Measurements from ENCODE around the gene RERE. TPM values are rescaled to one million over a fixed set of nuclear protein-coding genes. Genes with fewer than 3 reads are reported as not detected.
A peak's percentile ranks its signal among the peaks of the same experiment; 100 is the strongest.

RERE gene
- total and polyA plus RNA-seq, 4 donors: 116 to 434 (median 161) TPM

DNA sequence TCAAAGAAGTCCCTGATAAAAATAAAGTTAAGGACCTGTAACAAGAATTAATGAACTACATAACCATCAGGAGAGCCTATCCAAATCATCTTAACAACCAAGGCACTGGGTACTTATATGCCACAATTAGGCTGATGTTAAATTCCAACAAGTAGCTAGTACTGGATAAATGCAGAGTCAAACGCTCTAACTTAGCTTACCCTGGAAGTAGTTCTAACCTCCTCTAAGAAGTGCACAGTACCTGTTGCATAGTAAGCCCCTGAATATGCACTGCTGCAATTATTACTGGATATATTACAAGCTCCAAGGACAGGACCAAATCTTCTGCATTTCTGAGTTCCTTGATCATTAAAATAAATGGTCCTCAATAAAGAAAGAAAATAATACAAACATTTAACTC is 125.8 kb downstream of the RERE start:
- no peak overlapping the region for H3K27ac ChIP-seq (ENCODE audit: low read depth, low read length)
- H3K27me3 ChIP-seq (ENCODE audit: control insufficient read depth, insufficient read depth, low read length): no peaks in the 10 kb centered on the region
- no peaks in the 10 kb centered on the region for H3K9me3 ChIP-seq (ENCODE audit: control insufficient read depth, insufficient read depth, low read length)
- DNase-seq (ENCODE audit: low read depth in 4 of 6, low spot score in 6 of 6): no peak
- no peaks in the 10 kb centered on the region for H3K4me1 ChIP-seq (ENCODE audit: control insufficient read depth, insufficient read depth, low read length)
- no peaks in the 10 kb centered on the region for H3K36me3 ChIP-seq (ENCODE audit: control insufficient read depth, insufficient read depth, low read length)
- WGBS (ENCODE audit: insufficient coverage): 100% methylated on average over 1 of the region's 1 CpG
- no peak overlapping the region for H3K4me3 ChIP-seq (ENCODE audit: low read depth, low read length)

DNA sequence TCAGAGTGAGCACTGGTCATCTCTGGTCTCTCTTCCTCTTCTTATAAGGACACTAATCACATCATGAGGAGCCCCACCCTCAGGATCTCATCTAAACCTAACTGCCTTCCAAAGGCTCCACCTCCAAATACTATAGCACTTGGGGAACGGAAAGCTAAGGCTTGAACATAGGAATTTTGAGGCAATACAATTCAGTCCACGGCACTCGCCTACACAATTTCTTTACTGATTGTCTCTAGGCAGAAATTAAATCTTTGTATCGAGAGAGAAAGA is 127.3 kb downstream of the RERE start:
- 83% methylated on average over 1 of the region's 4 CpGs for WGBS (ENCODE audit: insufficient coverage)
- DNase-seq (ENCODE audit: low read depth in 4 of 6, low spot score in 6 of 6): no peak

DNA sequence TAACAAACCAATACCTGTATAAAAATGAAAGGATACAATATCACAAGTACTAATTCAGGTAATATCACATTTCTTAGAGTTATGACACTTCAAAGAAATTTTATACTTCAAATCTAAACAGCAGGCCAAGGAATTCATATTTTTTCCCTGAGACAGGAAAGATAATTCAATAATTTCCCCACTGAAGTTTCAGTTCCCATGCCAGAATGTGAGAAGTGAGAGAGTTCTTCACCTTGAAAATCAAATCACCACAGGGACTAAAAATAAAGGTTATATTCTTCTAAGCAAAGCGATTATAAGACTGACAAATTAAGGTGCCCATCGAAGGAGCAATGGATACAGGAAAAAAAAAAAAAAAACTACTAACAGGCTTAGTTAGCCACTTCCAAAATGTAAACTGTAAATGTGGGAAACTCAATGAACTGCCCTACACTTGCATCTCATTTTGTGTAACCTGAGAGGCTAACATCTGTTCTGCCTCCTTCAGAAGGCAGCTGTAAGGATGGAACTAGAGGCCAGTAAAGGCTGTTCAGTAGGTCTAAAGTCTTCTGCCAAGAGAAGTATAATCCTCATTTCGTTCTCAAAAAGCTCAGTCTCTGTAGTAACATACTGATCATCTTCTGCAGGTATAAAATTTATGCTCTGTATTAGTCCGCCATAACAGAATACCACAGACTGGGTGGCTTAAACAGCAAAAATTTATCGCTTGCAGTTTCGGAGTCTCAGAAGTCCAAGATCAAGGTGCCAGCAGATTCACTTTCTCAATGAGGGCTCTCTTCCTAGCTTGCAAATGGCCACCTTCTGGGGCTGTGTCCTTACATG is 127.8 kb downstream of the RERE start:
- DNase-seq (ENCODE audit: low read depth in 4 of 6, low spot score in 6 of 6): no peak
- no peaks in the 10 kb centered on the region for H3K9me3 ChIP-seq (ENCODE audit: control insufficient read depth, insufficient read depth, low read length)
- H3K36me3 ChIP-seq (ENCODE audit: control insufficient read depth, insufficient read depth, low read length): no peaks in the 10 kb centered on the region
- no peaks in the 10 kb centered on the region for H3K4me1 ChIP-seq (ENCODE audit: control insufficient read depth, insufficient read depth, low read length)
- H3K4me3 ChIP-seq (ENCODE audit: low read depth, low read length): no peak overlapping the region
- 85% methylated on average over 2 of the region's 6 CpGs for WGBS (ENCODE audit: insufficient coverage)
- no peaks in the 10 kb centered on the region for H3K27me3 ChIP-seq (ENCODE audit: control insufficient read depth, insufficient read depth, low read length)
- no peak overlapping the region for H3K27ac ChIP-seq (ENCODE audit: low read depth, low read length)

More for the DNA sequence above, 127.3 kb downstream of the RERE start:
- H3K4me3 ChIP-seq (ENCODE audit: low read depth, low read length): no peak overlapping the region
- H3K9me3 ChIP-seq (ENCODE audit: control insufficient read depth, insufficient read depth, low read length): no peaks in the 10 kb centered on the region
- H3K27me3 ChIP-seq (ENCODE audit: control insufficient read depth, insufficient read depth, low read length): no peaks in the 10 kb centered on the region
- no peaks in the 10 kb centered on the region for H3K36me3 ChIP-seq (ENCODE audit: control insufficient read depth, insufficient read depth, low read length)
- no peaks in the 10 kb centered on the region for H3K4me1 ChIP-seq (ENCODE audit: control insufficient read depth, insufficient read depth, low read length)
- no peak overlapping the region for H3K27ac ChIP-seq (ENCODE audit: low read depth, low read length)

DNA sequence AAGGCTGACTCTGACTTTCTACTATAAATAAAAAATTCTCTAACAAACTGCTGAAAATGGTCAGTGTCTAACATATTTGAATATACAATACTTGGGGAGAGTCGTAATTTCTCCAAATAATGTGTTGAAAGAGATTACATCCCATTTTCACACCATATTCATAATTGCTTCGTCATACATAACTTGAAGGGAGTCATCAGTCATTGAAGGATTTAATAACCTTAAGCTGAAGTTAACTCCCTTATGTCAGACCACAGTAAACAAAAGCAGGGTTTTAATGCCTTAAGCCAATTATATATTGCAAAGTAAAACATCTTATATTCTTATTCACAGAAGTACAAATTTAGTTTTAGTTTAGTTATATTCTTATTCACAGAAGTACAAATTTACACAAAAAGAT is 129.9 kb downstream of the RERE start:
- H3K4me1 ChIP-seq (ENCODE audit: control insufficient read depth, insufficient read depth, low read length): no peaks in the 10 kb centered on the region
- no peak overlapping the region for H3K4me3 ChIP-seq (ENCODE audit: low read depth, low read length)
- no peaks in the 10 kb centered on the region for H3K27me3 ChIP-seq (ENCODE audit: control insufficient read depth, insufficient read depth, low read length)
- DNase-seq (ENCODE audit: low read depth in 4 of 6, low spot score in 6 of 6): no peak
- no CpG with 5 or more reads among the region's 2 CpGs for WGBS (ENCODE audit: insufficient coverage)
- H3K27ac ChIP-seq (ENCODE audit: low read depth, low read length): no peak overlapping the region
- no peaks in the 10 kb centered on the region for H3K9me3 ChIP-seq (ENCODE audit: control insufficient read depth, insufficient read depth, low read length)
- H3K36me3 ChIP-seq (ENCODE audit: control insufficient read depth, insufficient read depth, low read length): no peaks in the 10 kb centered on the region

GRCh38 chr1:8687039-8687438 is 130.4 kb downstream of the RERE start:
- Histone ChIP-seq H3K4me1 (ENCODE audit: control insufficient read depth, insufficient read depth, low read length) (no peaks in the 10 kb centered on the region), H3K9me3 (ENCODE audit: control insufficient read depth, insufficient read depth, low read length) (no peaks in the 10 kb centered on the region), H3K27me3 (ENCODE audit: control insufficient read depth, insufficient read depth, low read length) (no peaks in the 10 kb centered on the region), H3K36me3 (ENCODE audit: control insufficient read depth, insufficient read depth, low read length) (no peaks in the 10 kb centered on the region), H3K27ac (ENCODE audit: low read depth, low read length) (peak overlapping the region; percentile 42), H3K4me3 (ENCODE audit: low read depth, low read length) (no peak overlapping the region)
- DNase-seq (ENCODE audit: low read depth in 4 of 6, low spot score in 6 of 6): peak in 1 of 6 donors; percentile 70
- 58% methylated on average over 4 of the region's 4 CpGs for WGBS (ENCODE audit: insufficient coverage)

DNA sequence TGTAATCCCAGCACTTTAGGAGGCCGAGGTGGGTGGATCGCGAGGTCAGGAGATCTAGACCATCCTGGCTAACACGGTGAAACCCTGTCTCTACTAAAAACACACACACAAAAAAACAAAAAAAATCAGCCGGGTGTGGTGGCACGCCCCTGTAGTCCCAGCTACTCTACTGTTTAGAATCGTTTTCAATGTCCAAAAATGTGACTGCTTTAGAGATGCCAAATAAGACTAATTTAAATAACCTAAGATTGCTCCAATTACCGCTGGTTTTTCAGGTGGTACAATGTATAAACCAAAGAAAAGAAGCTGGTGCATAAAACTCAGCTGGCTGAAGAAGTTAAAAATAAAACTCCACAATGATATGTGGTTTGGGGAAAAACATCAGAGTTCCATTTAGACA is 132.0 kb downstream of the RERE start:
- no peaks in the 10 kb centered on the region for H3K27me3 ChIP-seq (ENCODE audit: control insufficient read depth, insufficient read depth, low read length)
- no peak overlapping the region for H3K27ac ChIP-seq (ENCODE audit: low read depth, low read length)
- H3K36me3 ChIP-seq (ENCODE audit: control insufficient read depth, insufficient read depth, low read length): no peaks in the 10 kb centered on the region
- no peaks in the 10 kb centered on the region for H3K4me1 ChIP-seq (ENCODE audit: control insufficient read depth, insufficient read depth, low read length)
- no peak overlapping the region for H3K4me3 ChIP-seq (ENCODE audit: low read depth, low read length)
- no peak for DNase-seq (ENCODE audit: low read depth in 4 of 6, low spot score in 6 of 6)
- no peaks in the 10 kb centered on the region for H3K9me3 ChIP-seq (ENCODE audit: control insufficient read depth, insufficient read depth, low read length)
- 95% methylated on average over 4 of the region's 8 CpGs for WGBS (ENCODE audit: insufficient coverage)

DNA sequence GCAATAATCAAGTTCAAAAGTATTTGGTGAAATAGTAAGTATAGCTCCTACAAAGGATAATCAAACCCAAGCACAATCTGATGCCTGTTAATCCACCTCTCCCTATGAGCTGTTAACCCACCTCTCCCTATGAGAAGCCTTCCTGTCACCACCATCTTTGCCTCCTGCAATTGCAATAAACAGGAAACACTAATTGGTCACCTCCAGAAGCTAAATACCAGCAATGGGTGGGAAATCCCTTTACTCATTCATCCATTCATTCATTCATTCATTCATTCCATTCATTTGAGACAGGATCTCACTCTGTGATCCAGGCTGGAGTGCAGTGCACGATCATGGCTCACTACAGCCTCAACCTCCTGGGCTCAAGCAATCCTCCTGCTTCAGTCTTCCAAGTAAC is 132.8 kb downstream of the RERE start:
- H3K4me1 ChIP-seq (ENCODE audit: control insufficient read depth, insufficient read depth, low read length): no peaks in the 10 kb centered on the region
- no peak for DNase-seq (ENCODE audit: low read depth in 4 of 6, low spot score in 6 of 6)
- no peaks in the 10 kb centered on the region for H3K27me3 ChIP-seq (ENCODE audit: control insufficient read depth, insufficient read depth, low read length)
- H3K4me3 ChIP-seq (ENCODE audit: low read depth, low read length): no peak overlapping the region
- 100% methylated on average over 1 of the region's 1 CpG for WGBS (ENCODE audit: insufficient coverage)
- no peaks in the 10 kb centered on the region for H3K9me3 ChIP-seq (ENCODE audit: control insufficient read depth, insufficient read depth, low read length)
- H3K27ac ChIP-seq (ENCODE audit: low read depth, low read length): no peak overlapping the region
- no peaks in the 10 kb centered on the region for H3K36me3 ChIP-seq (ENCODE audit: control insufficient read depth, insufficient read depth, low read length)

DNA sequence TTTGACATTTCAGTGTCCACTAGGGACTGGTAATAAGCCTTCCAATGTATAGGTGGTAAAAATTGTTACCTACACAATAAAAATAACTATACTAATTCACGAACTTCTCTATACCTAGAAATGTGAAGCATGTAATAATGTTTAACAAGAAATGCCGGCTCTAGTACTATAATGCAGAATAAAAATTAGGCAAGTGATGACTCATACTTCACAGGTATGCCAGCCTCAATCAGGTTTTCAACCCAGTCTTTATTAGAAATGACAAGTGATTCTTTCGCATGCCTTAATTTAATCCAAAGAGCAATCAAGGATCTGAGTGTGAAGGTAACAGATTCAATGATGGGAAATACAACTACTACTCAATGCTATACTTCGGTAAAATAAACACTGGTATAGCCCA is 134.9 kb downstream of the RERE start:
- DNase-seq (ENCODE audit: low read depth in 4 of 6, low spot score in 6 of 6): no peak
- Histone ChIP-seq H3K36me3 (ENCODE audit: control insufficient read depth, insufficient read depth, low read length) (no peaks in the 10 kb centered on the region), H3K4me1 (ENCODE audit: control insufficient read depth, insufficient read depth, low read length) (no peaks in the 10 kb centered on the region), H3K27me3 (ENCODE audit: control insufficient read depth, insufficient read depth, low read length) (no peaks in the 10 kb centered on the region), H3K9me3 (ENCODE audit: control insufficient read depth, insufficient read depth, low read length) (no peaks in the 10 kb centered on the region), H3K27ac (ENCODE audit: low read depth, low read length) (no peak overlapping the region), H3K4me3 (ENCODE audit: low read depth, low read length) (no peak overlapping the region)
- 100% methylated on average over 1 of the region's 4 CpGs for WGBS (ENCODE audit: insufficient coverage)

DNA sequence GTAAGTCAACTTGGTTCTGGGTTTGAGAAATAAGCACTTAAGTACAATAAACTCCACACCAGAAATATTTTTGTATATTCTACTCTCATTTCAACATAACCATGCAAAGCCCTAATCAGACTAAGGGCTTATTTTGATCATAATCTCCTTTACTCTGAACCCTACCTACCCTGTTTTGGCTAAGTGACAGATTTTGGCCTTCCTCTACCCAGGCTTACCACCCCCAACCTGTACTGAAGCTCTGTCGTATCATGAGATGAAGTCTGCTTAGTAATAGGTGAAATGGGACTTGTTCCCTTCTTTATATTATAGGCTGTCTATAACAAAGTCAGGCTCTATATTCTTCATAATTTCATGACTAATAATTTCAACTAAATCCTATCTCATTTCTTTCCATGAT is 135.5 kb downstream of the RERE start:
- WGBS (ENCODE audit: insufficient coverage): no CpG with 5 or more reads among the region's 1 CpG
- no peak overlapping the region for H3K4me3 ChIP-seq (ENCODE audit: low read depth, low read length)
- no peaks in the 10 kb centered on the region for H3K9me3 ChIP-seq (ENCODE audit: control insufficient read depth, insufficient read depth, low read length)
- no peak overlapping the region for H3K27ac ChIP-seq (ENCODE audit: low read depth, low read length)
- no peaks in the 10 kb centered on the region for H3K36me3 ChIP-seq (ENCODE audit: control insufficient read depth, insufficient read depth, low read length)
- DNase-seq (ENCODE audit: low read depth in 4 of 6, low spot score in 6 of 6): no peak
- H3K27me3 ChIP-seq (ENCODE audit: control insufficient read depth, insufficient read depth, low read length): no peaks in the 10 kb centered on the region
- H3K4me1 ChIP-seq (ENCODE audit: control insufficient read depth, insufficient read depth, low read length): no peaks in the 10 kb centered on the region
